Central memory CD4-positive, alpha-beta T cell (primary cell): ENCODE data around the gene GAD1.

ENCODE experiments used
- DNase-seq: peaks from one replicate; pipeline ENCODE4 v3.0.0; 2022

Gene GAD1

GRCh38 chr2:170818036-170818751, 1.5 kb downstream of the GAD1 start:
- no peak for DNase-seq

GRCh38 chr2:170818752-170819470, 2.2 kb downstream of the GAD1 start:
- no peak for DNase-seq

DNA sequence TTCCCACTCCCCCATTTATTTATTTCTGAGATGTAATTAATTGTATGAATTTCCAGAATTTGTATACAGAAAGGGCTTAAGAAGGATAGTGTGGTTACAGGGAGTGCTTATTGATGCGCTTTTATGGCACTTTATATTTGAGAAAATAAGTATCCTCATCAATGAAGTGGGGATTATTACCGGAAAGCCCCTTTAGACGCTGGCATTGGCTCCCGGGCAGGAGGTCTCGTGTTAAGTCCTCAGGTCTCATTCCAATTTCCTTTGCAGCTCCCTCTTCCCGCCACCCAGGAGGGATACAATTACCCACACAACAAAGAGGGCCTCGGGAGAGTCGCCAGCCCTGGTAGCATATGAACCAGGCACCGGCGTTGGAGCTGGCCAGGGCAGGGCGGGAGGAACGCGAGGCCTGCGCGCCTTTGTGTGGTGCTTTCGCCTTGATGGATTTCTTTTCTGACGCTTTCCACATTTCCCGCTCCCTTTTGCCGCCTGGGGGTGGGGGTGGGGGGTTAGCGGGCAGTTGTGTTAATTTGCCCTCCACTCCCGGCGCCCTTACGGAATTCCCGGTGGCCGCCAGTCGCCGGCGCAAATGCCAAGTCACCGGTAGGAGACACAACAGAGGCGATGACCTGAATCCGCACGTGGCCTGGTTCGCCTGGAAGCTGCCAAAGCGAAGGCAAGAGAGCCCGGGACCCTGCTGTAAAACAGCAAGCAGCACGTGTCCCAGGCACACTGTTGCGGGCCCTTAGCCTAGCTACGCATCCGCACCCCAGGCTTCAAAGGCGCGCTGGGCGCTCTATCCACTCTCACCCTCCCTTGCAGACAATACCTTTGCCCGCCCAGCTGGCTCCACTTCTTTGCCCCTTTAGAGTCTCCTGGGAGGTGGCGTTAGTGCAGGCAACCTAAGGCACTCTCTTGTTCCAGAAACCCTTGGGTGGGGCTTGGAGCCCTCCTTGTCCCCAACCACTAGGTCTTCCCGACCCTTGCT, 3.3 kb downstream of the GAD1 start:
- no peak for DNase-seq

DNA sequence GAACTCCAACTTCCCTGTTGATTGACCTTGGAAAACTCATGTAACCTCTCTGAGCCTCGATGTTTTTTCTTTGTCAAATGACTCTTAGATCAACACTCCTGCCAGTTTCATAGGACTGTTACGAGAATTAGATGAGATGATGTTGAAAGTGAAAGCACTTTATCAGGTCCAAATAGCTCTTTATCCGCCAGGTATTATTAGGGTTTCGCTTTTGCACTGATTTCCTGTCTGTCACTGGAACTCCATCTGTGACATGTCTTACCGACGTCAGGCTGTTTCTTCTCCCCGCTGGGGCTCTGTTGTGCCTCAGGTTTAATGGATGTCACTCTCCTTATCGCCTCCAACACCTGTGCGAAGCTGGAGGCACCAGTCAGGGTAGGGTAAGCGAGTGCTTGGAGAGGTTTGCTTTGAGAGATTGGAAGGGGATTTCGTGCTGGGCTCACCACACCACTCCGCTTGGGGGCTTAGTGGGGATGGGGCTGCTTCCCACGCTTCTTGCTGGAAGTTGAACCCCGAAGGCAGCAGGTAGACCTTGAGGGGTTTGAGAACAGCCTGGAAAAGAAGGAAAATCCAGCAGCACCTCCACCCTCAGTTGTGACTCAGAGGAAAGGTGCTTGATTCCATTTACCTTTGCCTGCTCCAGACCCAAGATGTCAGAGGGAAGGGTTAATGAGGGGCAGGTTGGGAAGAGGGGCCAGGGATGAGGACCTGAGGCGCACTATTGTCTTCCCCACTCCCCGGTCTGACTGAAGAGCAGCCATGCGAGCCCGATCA, 4.3 kb downstream of the GAD1 start:
- DNase-seq, result peak; percentile 53

- no peak for DNase-seq
Observed at GRCh38 chr2:170821531-170822289, 5.0 kb downstream of the GAD1 start.

DNA sequence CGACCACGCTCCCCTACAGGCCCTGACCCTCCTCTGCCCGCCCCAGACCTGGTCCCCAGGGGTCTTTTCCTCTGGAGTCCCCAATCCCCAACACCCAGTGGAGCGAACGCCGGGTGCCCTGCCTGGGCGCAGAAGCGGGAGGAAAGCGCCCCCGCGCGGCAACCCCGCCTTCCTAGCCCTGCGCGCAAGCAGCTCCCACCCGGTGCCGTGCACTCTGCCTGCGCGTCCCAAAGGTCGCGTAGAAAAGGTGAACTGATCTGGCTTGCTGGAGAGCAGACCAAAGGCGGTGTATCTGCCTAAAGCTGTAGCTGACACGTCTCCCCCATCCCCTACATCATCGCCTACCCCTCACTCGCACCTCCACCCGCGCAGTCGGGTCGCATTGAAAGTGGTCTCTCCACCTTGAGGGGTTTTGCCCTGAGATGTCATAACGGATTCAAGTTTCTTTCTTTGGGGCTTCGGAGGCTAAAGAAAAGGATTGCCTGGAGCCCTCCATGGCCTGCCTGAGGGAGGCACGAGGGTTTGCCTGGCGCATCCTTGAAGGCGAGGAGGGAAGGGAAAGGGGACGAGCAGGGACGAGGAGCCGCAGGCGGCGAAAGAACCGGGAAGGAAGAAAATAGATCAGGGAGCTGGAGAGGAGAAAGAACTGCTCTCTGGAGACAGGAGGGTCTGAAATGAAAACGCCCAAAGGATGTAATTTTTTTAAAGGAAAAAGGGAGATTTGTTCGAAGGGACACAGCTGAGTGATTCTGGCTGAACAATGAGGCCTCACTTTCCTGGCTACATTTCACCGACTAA, 5.8 kb downstream of the GAD1 start:
- no peak for DNase-seq

DNA sequence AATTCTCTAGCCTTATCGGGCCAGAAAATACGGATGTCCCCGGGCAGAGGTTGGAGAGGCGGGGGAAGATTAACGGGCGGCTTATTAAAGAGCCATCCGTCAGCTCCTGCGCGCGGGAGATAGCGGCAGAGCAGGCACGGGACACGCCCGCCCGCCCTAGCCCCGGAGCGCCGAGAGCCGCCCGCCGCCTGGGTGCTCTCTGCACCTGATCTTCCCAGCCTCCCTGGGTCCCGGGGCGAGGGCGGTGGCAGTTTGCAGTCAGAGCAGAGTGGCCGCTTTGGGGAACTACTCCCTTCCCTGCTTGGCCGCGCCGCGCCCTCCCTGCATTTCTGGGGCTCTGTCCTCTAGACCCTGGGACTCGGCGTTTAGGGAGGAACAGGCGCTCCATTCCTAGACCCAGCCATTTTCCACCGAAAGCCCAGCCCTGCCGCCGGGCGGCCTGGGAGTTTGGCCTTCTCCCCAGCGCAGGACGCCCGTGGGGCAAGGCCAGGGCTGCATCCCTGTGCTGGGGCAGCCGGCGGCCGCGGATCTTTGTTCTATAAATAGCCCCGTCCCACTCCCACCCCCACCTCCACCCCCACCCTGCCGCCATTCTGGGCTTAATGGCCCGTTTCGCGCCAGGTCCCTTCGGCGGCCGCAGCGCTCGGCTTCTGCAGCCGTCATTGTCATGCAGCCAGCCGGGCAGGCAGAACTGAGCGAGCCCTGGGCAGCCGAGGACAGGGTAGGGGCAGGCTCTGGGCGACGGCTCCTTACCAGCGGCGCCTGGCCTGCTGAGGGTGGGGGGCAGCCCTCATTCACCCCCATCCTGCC, 6.6 kb downstream of the GAD1 start:
- no peak for DNase-seq

DNA sequence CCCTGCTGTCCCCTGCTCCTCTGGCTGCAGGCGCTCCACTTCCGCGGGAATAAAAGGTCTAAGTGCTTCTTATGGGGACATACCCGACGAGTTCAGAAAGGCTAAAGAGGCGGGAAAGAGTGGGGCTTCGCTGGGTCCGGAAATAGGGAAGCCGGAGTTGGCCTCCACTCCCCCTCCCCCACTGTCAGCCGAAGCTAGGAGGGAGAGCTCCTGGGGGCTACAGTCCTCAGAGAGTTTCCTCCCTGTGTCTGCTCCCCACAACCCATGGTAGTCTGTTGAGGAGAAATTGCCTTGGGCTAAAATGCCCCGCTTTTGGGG, 7.2 kb downstream of the GAD1 start:
- no peak for DNase-seq

- DNase-seq, result no peak
Observed at GRCh38 chr2:170824526-170825015, 7.9 kb downstream of the GAD1 start.

DNA sequence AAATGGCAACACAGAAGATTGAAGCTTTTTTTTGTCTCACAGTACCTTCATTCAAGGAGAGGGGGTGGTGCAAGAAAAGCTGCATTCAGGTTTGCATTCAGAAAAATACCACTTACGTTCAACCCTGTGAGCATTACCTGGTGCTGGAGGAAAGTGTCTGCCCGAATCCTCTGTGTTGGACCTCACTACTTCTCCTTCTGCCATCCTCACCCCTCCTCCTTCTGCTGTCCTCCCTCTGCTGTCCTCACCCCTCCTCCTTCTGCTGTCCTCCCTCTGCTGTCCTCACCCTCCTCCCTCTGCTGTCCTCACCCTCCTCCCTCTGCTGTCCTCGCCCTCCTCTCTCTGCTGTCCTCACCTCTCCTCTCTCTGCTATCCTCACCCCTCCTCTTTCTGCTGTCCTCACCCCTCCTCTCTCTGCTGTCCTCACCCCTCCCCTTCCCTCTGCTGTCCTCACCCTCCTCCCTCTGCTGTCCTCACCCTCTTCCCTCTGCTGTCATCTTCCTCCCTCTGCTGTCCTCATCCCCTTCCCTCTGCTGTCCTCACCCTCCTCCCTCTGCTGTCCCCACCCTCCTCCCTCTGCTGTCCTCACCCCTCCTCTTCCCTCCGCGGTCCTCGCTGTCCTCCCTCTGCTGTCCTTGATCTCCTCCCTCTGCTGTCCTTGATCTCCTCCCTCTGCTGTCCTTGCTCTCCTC, 11.3 kb downstream of the GAD1 start:
- DNase-seq, result no peak

DNA sequence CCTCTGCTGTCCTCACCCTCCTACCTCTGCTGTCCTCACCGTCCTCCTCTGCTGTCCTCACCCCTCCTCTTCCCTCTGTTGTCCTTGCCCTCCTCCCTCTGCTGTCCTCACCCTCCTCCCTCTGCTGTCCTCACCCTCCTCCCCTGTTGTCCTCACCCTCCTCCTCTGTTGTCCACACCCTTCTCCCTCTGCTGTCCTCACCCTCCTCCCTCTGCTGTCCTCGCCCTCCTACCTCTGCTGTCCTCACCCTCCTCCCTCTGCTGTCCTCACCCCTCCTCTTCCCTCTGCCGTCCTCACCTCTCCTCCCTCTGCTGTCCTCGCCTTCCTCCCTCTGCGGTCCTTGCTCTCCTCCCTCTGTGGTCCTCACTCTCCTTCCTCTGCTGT, 11.8 kb downstream of the GAD1 start:
- no peak for DNase-seq

GRCh38 chr2:170829036-170829435, 12.3 kb downstream of the GAD1 start:
- no peak for DNase-seq

- no peak for DNase-seq
Observed at GRCh38 chr2:170830166-170830565, 13.5 kb downstream of the GAD1 start.

DNA sequence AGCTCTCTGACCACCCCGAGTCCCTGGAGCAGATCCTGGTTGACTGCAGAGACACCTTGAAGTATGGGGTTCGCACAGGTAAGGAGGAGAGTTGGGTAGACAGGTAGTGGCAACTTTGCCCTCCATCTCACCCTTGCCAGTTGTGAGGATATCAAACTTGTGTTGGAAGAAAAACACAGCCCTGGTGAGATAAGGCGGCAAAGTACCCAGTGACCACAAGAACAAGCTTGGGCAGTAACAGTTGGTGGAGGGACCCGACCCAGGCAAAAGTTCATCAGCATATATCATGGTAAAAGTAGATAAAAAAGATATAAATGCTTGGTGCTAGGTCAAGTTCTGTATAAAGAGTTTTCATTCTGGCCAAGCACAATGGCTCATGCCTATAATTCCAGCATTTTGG, 14.4 kb downstream of the GAD1 start:
- DNase-seq, result no peak

- DNase-seq, result no peak
Observed at GRCh38 chr2:170836027-170836426, 19.3 kb downstream of the GAD1 start.

DNA sequence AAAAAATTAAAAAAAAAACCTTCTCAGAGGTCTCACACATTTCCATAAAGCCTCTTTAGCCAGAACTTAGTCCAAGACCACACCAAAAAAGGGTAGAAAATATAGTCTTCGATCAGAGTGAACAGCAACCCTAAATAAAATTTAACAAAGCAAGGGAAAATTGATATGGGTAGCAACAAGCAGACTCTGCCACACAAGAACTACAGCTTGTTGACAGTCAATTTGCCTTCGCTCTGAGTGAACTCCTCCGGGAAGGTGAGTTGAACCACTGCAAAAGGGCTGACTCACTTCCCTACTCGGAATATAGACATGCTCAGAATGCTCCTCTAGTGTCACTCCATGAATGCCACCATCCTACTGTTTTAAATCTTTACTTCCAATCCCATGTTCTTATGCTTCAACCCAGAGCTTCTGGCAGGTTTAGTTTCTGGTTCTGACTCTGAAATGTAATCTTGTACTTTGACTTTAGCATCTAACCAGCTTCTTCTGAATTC, 24.1 kb downstream of the GAD1 start:
- DNase-seq, result no peak

DNA sequence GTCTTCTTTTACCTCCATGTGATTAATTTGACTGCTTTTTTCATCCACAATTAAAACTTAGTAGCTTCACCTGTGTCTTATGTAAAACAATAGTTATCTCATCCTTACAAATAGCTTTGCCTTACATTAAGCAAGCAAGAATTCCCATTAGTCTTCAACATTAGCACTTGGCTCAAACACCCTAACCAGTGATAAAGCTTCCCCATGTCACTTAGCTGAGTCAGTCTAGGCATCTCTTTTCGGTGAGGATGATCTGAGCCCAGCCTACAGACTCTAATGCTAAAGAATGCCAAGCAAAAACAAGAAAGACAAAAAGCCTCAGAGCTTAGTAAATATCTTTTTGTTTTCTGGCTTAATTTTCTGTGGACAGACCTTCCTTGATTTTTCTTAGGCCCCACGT, 26.1 kb downstream of the GAD1 start:
- DNase-seq, result no peak

DNA sequence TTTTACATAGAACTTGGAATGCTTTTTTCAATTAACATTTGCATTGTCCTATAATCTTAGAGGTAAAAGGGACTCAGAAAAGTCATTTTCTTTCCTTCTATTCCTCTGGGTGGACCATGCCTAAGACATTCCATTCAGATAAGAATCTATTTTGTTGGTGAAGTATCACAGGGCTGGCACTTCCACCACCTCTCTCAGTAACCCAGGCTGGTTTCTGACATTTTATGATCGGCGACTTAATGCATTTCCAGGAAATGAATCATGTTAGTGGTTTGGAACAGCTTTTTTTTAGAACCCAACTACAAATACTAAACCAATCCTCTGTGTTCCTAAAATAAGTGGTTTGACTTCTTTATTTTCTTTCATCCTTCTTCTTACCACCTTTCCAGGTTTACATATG, 27.0 kb downstream of the GAD1 start:
- no peak for DNase-seq

- DNase-seq, result no peak
Observed at GRCh38 chr2:170845343-170845742, 28.7 kb downstream of the GAD1 start.
